T-helper 2 cell treated with Interferon-gamma antibody and Interleukin-4, amounts not matched to agents 5 μg/mL and 100 μg/mL, for 36 hours (primary cell): ENCODE measurements around the gene BAZ1B.

Experiments
- DNase-seq: peaks from one replicate; pipeline ENCODE4 v3.0.0; 2021; ENCODE audit warnings: low spot score
- H3K27ac Mint-ChIP-seq: one replicate; pipeline ENCODE4 v1.8.0; 2021; ENCODE audit warnings: mild to moderate bottlenecking, mixed read lengths
- H3K27me3 Mint-ChIP-seq: one replicate; pipeline ENCODE4 v1.8.0; 2021; ENCODE audit warnings: low read depth, mixed read lengths
- H3K36me3 Mint-ChIP-seq: one replicate; pipeline ENCODE4 v1.8.0; 2021; ENCODE audit warnings: low read depth, mixed read lengths
- H3K4me1 Mint-ChIP-seq: one replicate; pipeline ENCODE4 v1.8.0; 2021; ENCODE audit warnings: low read depth, mixed read lengths
- H3K4me3 Mint-ChIP-seq: one replicate; pipeline ENCODE4 v1.8.0; 2022; ENCODE audit warnings: mild to moderate bottlenecking, moderate library complexity, mixed read lengths
- H3K9me3 Mint-ChIP-seq: one replicate; pipeline ENCODE4 v1.8.0; 2021; ENCODE audit warnings: mixed read lengths

The BAZ1B gene

DNA sequence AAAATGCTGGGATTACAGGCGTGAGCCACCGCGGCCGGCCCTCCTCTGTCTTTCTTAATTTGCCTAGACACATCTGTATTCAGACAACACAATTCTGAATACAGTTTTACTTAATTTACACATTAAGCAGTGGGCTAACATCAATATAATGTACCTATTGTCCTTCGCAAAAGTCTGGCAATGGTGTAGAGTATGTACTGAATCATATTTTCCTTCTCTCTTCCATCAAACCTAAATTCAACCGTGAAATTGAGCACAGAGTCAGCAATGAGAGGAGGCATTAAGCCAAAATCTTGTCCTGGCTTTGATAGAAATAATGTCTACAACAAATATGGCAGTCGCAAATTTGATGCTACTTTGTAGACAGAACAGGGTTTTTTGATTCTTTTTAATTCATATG is 58.1 kb downstream of the BAZ1B start:
- H3K4me1 Mint-ChIP-seq, result peaks cover 3% of the 10 kb centered on the region
- no peak overlapping the region for H3K27ac Mint-ChIP-seq
- H3K4me3 Mint-ChIP-seq, result no peak overlapping the region
- no peak for DNase-seq
- peaks cover 64% of the 10 kb centered on the region for H3K36me3 Mint-ChIP-seq
- H3K27me3 Mint-ChIP-seq, result no peaks in the 10 kb centered on the region
- H3K9me3 Mint-ChIP-seq, result no peaks in the 10 kb centered on the region

GRCh38 chr7:73463260-73463659 is 58.8 kb downstream of the BAZ1B start:
- H3K4me3 Mint-ChIP-seq, result no peak overlapping the region
- no peak overlapping the region for H3K27ac Mint-ChIP-seq
- no peaks in the 10 kb centered on the region for H3K9me3 Mint-ChIP-seq
- no peaks in the 10 kb centered on the region for H3K27me3 Mint-ChIP-seq
- no peak for DNase-seq
- peaks cover 62% of the 10 kb centered on the region for H3K36me3 Mint-ChIP-seq
- peaks cover 3% of the 10 kb centered on the region for H3K4me1 Mint-ChIP-seq

- Mint-ChIP-seq H3K27me3 (no peaks in the 10 kb centered on the region), H3K27ac (no peak overlapping the region), H3K36me3 (peaks cover 73% of the 10 kb centered on the region), H3K4me3 (no peak overlapping the region), H3K4me1 (peaks cover 3% of the 10 kb centered on the region), H3K9me3 (no peaks in the 10 kb centered on the region)
- DNase-seq, result no peak
Measured at GRCh38 chr7:73461782-73462285, 60.3 kb downstream of the BAZ1B start.

- Mint-ChIP-seq H3K36me3 (peaks cover 60% of the 10 kb centered on the region), H3K4me3 (no peak overlapping the region), H3K4me1 (peaks cover 6% of the 10 kb centered on the region), H3K9me3 (no peaks in the 10 kb centered on the region), H3K27ac (no peak overlapping the region), H3K27me3 (no peaks in the 10 kb centered on the region)
- DNase-seq, result no peak
Measured at GRCh38 chr7:73454424-73454823, 67.7 kb downstream of the BAZ1B start.

DNA sequence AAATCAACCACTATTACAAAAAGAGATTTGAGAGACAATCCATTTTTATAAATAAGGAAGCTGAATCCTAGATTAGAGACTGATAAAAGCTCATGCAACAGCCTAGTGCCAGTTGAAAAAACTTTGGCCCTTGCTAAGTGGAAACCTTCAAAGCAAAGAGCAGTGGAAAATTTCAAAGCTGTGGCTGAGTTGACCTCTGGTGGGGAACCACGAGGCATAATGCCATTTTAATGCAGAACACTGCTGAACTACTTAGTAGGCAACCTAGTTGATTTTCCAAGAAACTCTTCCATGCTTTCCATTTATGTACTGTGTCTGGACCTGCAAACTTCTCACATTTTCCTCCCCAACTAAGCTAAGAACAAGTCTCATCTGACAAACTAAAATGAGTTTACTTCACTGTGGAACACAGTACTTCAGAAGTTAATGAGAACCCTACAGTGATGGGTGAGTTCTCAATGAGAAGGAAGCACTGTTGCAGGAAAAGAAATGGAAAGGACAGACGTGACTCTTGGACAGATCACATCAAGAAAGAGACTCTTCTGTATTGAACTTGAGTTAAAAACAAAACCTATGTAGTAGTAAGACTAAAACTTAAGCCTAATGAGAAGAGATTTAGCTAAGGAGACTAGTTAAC is 69.0 kb downstream of the BAZ1B start:
- Mint-ChIP-seq H3K27ac (peak overlapping the region; percentile 3), H3K4me3 (no peak overlapping the region), H3K27me3 (no peaks in the 10 kb centered on the region), H3K9me3 (no peaks in the 10 kb centered on the region), H3K4me1 (peaks cover 8% of the 10 kb centered on the region), H3K36me3 (peaks cover 65% of the 10 kb centered on the region)
- no peak for DNase-seq

- no peak overlapping the region for H3K4me3 Mint-ChIP-seq
- peaks cover 8% of the 10 kb centered on the region for H3K4me1 Mint-ChIP-seq
- no peak overlapping the region for H3K27ac Mint-ChIP-seq
- no peak for DNase-seq
- H3K36me3 Mint-ChIP-seq, result peaks cover 64% of the 10 kb centered on the region
- H3K9me3 Mint-ChIP-seq, result no peaks in the 10 kb centered on the region
- H3K27me3 Mint-ChIP-seq, result no peaks in the 10 kb centered on the region
Measured at GRCh38 chr7:73451780-73452398, 70.2 kb downstream of the BAZ1B start.

DNA sequence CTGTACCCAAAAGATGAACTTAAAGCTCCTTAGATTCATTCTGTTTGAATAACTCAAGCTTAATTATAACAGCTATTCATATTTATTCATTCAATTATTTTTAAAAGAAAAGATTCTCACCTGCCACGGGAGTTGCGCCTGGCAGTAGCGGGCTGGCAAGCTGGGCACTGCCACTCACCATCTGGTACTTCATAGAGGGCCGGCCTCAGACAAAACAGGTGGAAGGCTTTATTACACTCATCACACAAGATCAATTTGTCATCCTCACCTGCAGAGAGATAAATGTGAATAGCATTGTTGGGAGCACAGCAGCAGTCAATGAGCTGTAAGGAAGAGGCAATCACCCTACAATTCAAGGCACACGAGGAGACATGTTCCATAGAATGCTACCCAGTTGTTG is 72.7 kb downstream of the BAZ1B start:
- peaks cover 8% of the 10 kb centered on the region for H3K4me1 Mint-ChIP-seq
- no peak overlapping the region for H3K4me3 Mint-ChIP-seq
- H3K36me3 Mint-ChIP-seq, result peaks cover 68% of the 10 kb centered on the region
- H3K9me3 Mint-ChIP-seq, result no peaks in the 10 kb centered on the region
- no peaks in the 10 kb centered on the region for H3K27me3 Mint-ChIP-seq
- DNase-seq, result no peak
- H3K27ac Mint-ChIP-seq, result no peak overlapping the region

- no peaks in the 10 kb centered on the region for H3K27me3 Mint-ChIP-seq
- no peak for DNase-seq
- peaks cover 8% of the 10 kb centered on the region for H3K4me1 Mint-ChIP-seq
- H3K36me3 Mint-ChIP-seq, result peaks cover 74% of the 10 kb centered on the region
- no peak overlapping the region for H3K27ac Mint-ChIP-seq
- no peak overlapping the region for H3K4me3 Mint-ChIP-seq
- no peaks in the 10 kb centered on the region for H3K9me3 Mint-ChIP-seq
Measured at GRCh38 chr7:73448609-73449008, 73.5 kb downstream of the BAZ1B start.

GRCh38 chr7:73447121-73447733 is 74.9 kb downstream of the BAZ1B start:
- Mint-ChIP-seq H3K36me3 (peaks cover 83% of the 10 kb centered on the region), H3K9me3 (no peaks in the 10 kb centered on the region), H3K4me1 (peaks cover 6% of the 10 kb centered on the region), H3K4me3 (no peak overlapping the region), H3K27me3 (no peaks in the 10 kb centered on the region), H3K27ac (no peak overlapping the region)
- no peak for DNase-seq

- peaks cover 6% of the 10 kb centered on the region for H3K4me1 Mint-ChIP-seq
- no peak overlapping the region for H3K4me3 Mint-ChIP-seq
- no peaks in the 10 kb centered on the region for H3K27me3 Mint-ChIP-seq
- H3K27ac Mint-ChIP-seq, result no peak overlapping the region
- no peaks in the 10 kb centered on the region for H3K9me3 Mint-ChIP-seq
- no peak for DNase-seq
- H3K36me3 Mint-ChIP-seq, result peaks cover 85% of the 10 kb centered on the region
Measured at GRCh38 chr7:73446682-73447081, 75.4 kb downstream of the BAZ1B start.

GRCh38 chr7:73443548-73444255 is 78.4 kb downstream of the BAZ1B start:
- Mint-ChIP-seq H3K27me3 (no peaks in the 10 kb centered on the region), H3K4me1 (no peaks in the 10 kb centered on the region), H3K4me3 (no peak overlapping the region), H3K27ac (no peak overlapping the region), H3K36me3 (peaks cover 80% of the 10 kb centered on the region), H3K9me3 (no peaks in the 10 kb centered on the region)
- DNase-seq, result no peak

GRCh38 chr7:73442903-73443500 is 79.1 kb downstream of the BAZ1B start:
- Mint-ChIP-seq H3K27ac (no peak overlapping the region), H3K27me3 (no peaks in the 10 kb centered on the region), H3K9me3 (no peaks in the 10 kb centered on the region), H3K4me1 (no peaks in the 10 kb centered on the region), H3K4me3 (no peak overlapping the region), H3K36me3 (peaks cover 74% of the 10 kb centered on the region)
- no peak for DNase-seq

GRCh38 chr7:73442222-73442902 is 79.7 kb downstream of the BAZ1B start:
- no peaks in the 10 kb centered on the region for H3K27me3 Mint-ChIP-seq
- H3K4me1 Mint-ChIP-seq, result no peaks in the 10 kb centered on the region
- peaks cover 68% of the 10 kb centered on the region for H3K36me3 Mint-ChIP-seq

More at GRCh38 chr7:73442222-73442902, 79.7 kb downstream of the BAZ1B start:
- no peak overlapping the region for H3K4me3 Mint-ChIP-seq
- H3K9me3 Mint-ChIP-seq, result no peaks in the 10 kb centered on the region
- no peak overlapping the region for H3K27ac Mint-ChIP-seq
- no peak for DNase-seq
